ENCODE measurements around the gene EXTL2.

DNA sequence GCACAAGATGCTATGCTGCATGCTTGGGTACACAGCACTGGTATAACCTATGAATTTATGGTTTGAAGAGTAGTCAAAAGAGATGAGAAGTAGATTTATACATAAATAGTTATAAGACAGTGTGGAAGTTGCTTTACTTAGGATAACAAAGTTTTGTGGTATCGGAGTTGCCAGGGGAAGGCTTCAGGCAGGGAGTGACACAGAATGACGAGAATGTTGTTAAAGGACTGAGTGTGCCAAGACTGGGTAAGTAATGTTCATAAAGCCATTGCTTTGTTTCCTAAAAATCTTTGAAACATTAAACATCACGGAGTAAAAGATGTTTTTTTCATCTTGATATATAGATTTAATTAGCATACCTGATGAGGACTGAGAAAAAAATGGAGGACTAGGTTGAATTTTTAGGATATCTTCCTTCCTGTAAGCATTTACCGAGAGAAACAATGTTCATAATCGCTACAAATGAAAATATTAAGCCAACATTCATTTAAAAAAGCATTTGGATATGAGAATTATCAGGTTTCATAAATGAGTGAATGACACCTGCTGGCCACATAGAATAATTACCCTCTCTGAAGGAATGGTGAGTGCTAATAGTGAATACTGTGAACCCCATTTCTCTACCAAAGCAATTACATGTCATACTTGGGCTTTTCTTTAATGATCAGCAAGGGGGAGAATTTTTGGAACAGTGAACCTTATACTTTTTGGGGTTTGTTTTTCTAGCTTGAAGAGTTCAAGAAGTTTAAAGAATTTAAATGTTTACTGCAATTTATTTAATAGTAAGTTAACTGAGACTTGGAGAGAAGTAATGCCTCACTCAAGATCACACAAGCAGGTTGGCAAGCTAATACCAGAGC lies 28.4 kb downstream of the EXTL2 start:
- TF ChIP-seq RARB (CRISPR knock-in tag; IDR thresholded peaks at IDR 0.05) (no peak), ZC3H10 (CRISPR knock-in tag; IDR thresholded peaks at IDR 0.05) (no peak), TOX (CRISPR knock-in tag; IDR thresholded peaks at IDR 0.05; ENCODE audit: borderline replicate concordance) (no peak), ARNTL (CRISPR knock-in tag; IDR thresholded peaks at IDR 0.05; ENCODE audit: borderline replicate concordance, low read depth) (no peak), ZNF8 (CRISPR knock-in tag; IDR thresholded peaks at IDR 0.05) (no peak)
- TF ChIP-seq, protein P1, sequence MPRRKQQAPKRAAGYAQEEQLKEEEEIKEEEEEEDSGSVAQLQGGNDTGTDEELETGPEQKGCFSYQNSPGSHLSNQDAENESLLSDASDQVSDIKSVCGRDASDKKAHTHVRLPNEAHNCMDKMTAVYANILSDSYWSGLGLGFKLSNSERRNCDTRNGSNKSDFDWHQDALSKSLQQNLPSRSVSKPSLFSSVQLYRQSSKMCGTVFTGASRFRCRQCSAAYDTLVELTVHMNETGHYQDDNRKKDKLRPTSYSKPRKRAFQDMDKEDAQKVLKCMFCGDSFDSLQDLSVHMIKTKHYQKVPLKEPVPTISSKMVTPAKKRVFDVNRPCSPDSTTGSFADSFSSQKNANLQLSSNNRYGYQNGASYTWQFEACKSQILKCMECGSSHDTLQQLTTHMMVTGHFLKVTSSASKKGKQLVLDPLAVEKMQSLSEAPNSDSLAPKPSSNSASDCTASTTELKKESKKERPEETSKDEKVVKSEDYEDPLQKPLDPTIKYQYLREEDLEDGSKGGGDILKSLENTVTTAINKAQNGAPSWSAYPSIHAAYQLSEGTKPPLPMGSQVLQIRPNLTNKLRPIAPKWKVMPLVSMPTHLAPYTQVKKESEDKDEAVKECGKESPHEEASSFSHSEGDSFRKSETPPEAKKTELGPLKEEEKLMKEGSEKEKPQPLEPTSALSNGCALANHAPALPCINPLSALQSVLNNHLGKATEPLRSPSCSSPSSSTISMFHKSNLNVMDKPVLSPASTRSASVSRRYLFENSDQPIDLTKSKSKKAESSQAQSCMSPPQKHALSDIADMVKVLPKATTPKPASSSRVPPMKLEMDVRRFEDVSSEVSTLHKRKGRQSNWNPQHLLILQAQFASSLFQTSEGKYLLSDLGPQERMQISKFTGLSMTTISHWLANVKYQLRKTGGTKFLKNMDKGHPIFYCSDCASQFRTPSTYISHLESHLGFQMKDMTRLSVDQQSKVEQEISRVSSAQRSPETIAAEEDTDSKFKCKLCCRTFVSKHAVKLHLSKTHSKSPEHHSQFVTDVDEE (CRISPR knock-in tag; IDR thresholded peaks at IDR 0.05) = no peak
- TF ChIP-seq, protein P2, sequence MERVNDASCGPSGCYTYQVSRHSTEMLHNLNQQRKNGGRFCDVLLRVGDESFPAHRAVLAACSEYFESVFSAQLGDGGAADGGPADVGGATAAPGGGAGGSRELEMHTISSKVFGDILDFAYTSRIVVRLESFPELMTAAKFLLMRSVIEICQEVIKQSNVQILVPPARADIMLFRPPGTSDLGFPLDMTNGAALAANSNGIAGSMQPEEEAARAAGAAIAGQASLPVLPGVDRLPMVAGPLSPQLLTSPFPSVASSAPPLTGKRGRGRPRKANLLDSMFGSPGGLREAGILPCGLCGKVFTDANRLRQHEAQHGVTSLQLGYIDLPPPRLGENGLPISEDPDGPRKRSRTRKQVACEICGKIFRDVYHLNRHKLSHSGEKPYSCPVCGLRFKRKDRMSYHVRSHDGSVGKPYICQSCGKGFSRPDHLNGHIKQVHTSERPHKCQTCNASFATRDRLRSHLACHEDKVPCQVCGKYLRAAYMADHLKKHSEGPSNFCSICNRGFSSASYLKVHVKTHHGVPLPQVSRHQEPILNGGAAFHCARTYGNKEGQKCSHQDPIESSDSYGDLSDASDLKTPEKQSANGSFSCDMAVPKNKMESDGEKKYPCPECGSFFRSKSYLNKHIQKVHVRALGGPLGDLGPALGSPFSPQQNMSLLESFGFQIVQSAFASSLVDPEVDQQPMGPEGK (CRISPR knock-in tag; IDR thresholded peaks at IDR 0.05; ENCODE audit: borderline replicate concordance) = no peak

Data from SK-N-SH treated with all-trans-retinoic acid at 6 μM for 48 hours (cell line).